ENCODE results near the gene ZBTB21. TPM values are rescaled to one million over a fixed set of nuclear protein-coding genes. Genes with fewer than 3 reads are reported as not detected.
A peak's percentile ranks its signal among the peaks of the same experiment; 100 is the strongest.

Gene ZBTB21
- total and polyA plus RNA-seq, 12 donors: 1.3 to 15.2 (median 6.1) TPM

- H3K4me1 ChIP-seq: peaks cover 10 to 58% (median 29%) of the 10 kb centered on the region in 9 donors
- DNase-seq (no peak), ATAC-seq (no peak)
- H3K27me3 ChIP-seq: peaks cover 0 to 9% (median 0%) of the 10 kb centered on the region in 7 donors
- TF ChIP-seq, protein P1, sequence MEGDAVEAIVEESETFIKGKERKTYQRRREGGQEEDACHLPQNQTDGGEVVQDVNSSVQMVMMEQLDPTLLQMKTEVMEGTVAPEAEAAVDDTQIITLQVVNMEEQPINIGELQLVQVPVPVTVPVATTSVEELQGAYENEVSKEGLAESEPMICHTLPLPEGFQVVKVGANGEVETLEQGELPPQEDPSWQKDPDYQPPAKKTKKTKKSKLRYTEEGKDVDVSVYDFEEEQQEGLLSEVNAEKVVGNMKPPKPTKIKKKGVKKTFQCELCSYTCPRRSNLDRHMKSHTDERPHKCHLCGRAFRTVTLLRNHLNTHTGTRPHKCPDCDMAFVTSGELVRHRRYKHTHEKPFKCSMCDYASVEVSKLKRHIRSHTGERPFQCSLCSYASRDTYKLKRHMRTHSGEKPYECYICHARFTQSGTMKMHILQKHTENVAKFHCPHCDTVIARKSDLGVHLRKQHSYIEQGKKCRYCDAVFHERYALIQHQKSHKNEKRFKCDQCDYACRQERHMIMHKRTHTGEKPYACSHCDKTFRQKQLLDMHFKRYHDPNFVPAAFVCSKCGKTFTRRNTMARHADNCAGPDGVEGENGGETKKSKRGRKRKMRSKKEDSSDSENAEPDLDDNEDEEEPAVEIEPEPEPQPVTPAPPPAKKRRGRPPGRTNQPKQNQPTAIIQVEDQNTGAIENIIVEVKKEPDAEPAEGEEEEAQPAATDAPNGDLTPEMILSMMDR (IDR thresholded peaks at IDR 0.05): no peak
- peaks cover 0 to 5% (median 0%) of the 10 kb centered on the region in 9 donors for H3K36me3 ChIP-seq
- H3K27ac ChIP-seq: no peak overlapping the region
- H3K4me3 ChIP-seq: no peak overlapping the region
- intact Hi-C loops (cut with DNase I): loop anchor here in 1 of 10 donors (10.0 kb wide), 1 partner anchor 166 kb away; no protein-coding TSS in a partner anchor
- H3K9me3 ChIP-seq: peaks cover 0 to 4% (median 0%) of the 10 kb centered on the region in 11 donors
- WGBS, 2 donors: 90 to 93% methylated on average over 11 of the region's 11 CpGs
These were observed 61.3 kb downstream of the ZBTB21 start for GRCh38 chr21:41948901-41949300.

GRCh38 chr21:41948078-41948895, 61.9 kb downstream of the ZBTB21 start:
- DNase-seq (no peak), ATAC-seq (peak in 7 of 8 donors; percentile 28 to 57 (median 36))
- Histone ChIP-seq H3K9me3 (peaks cover 0 to 4% (median 0%) of the 10 kb centered on the region in 11 donors), H3K36me3 (peaks cover 0 to 5% (median 0%) of the 10 kb centered on the region in 9 donors), H3K4me3 (no peak overlapping the region), H3K27ac (peak overlapping the region in 1 of 10 donors; percentile 34), H3K4me1 (peaks cover 10 to 58% (median 29%) of the 10 kb centered on the region in 9 donors), H3K27me3 (peaks cover 0 to 8% (median 0%) of the 10 kb centered on the region in 7 donors)
- TF ChIP-seq, protein P1 (IDR thresholded peaks at IDR 0.05): no peak
- intact Hi-C loops (cut with DNase I): loop anchor here in 1 of 10 donors (10.0 kb wide), 1 partner anchor 167 kb away; no protein-coding TSS in a partner anchor
- 54 to 76% methylated on average over 9 of the region's 9 CpGs for WGBS, 2 donors

DNA sequence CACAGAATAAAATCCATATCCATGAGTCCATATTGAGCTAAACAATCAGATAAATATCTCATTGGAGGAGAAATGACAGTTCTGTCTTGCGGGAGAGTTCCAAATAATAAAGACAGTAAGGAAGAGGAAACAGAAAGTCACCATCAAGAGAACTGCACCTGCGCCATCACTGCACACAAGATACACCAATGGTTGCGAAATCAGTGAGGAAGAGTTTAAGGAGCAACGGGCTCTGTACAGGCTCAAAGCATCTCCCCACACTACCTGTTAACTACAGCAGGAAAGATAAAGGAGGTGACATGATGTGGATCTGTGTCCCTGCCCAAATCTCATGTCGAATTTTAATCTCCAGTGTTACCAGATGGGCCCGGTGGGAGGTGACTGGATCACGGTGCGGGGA, 64.2 kb downstream of the ZBTB21 start:
- Histone ChIP-seq H3K4me3 (no peak overlapping the region), H3K36me3 (peaks cover 0 to 15% (median 0%) of the 10 kb centered on the region in 9 donors), H3K4me1 (peaks cover 3 to 35% (median 12%) of the 10 kb centered on the region in 9 donors), H3K27me3 (no peaks in the 10 kb centered on the region), H3K27ac (no peak overlapping the region), H3K9me3 (peaks cover 0 to 4% (median 0%) of the 10 kb centered on the region in 11 donors)
- DNase-seq (no peak), ATAC-seq (no peak)
- TF ChIP-seq, protein P1 (IDR thresholded peaks at IDR 0.05): no peak
- intact Hi-C loops (cut with DNase I): loop anchor here in 1 of 10 donors (10.0 kb wide), 1 partner anchor 169 kb away; no protein-coding TSS in a partner anchor
- WGBS, 2 donors: 88 to 93% methylated on average over 8 of the region's 8 CpGs

DNA sequence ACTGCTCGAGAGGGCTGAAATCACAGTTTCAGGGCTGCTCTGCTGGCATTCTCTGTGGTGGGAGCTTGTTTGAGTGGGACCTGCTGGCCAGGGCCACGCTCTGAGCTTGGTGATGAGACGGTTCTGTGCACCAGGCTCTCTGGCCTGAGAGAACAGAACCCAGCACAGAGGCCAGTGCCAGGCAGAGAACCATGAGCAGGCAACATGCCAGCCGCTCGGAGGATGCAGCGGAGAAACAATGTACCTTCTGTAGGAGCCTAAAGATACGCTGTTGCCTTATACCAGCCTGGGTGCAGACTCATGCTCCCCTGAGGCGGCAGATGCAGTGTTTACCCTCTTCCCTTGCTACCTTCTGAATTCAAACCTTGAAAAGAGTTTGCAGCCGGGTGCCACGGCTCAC, 66.3 kb downstream of the ZBTB21 start:
- H3K4me3 ChIP-seq: no peak overlapping the region
- DNase-seq (no peak), ATAC-seq (no peak)
- peaks cover 3 to 21% (median 12%) of the 10 kb centered on the region in 9 donors for H3K4me1 ChIP-seq
- no peak overlapping the region for H3K27ac ChIP-seq
- TF ChIP-seq, protein P1 (IDR thresholded peaks at IDR 0.05): no peak
- peaks cover 0 to 31% (median 0%) of the 10 kb centered on the region in 9 donors for H3K36me3 ChIP-seq
- H3K9me3 ChIP-seq: peaks cover 0 to 4% (median 0%) of the 10 kb centered on the region in 11 donors
- H3K27me3 ChIP-seq: no peaks in the 10 kb centered on the region
- 94 to 95% methylated on average over 10 of the region's 10 CpGs for WGBS, 2 donors
- intact Hi-C loops (cut with DNase I): loop anchor here in 1 of 10 donors (10.0 kb wide), 1 partner anchor 171 kb away; no protein-coding TSS in a partner anchor

Measured in heart right ventricle (tissue), 16 donors.